Dermis blood vessel endothelial cell (primary cell): Measurements from ENCODE around the gene FCN2. TPM values are rescaled to one million over a fixed set of nuclear protein-coding genes. Genes with fewer than 3 reads are reported as not detected.
A peak's percentile ranks its signal among the peaks of the same experiment; 100 is the strongest.

Source experiments
- DNase-seq: peaks from one replicate; pipeline ENCODE4 v3.0.0; 2010
- total RNA-seq: library from RNA; depleted of rRNA; stranded (reverse); fragments of >200 nt; gene quantifications from 2 replicates; pipeline ENCODE4 v1.2.3, GENCODE V29; 2014

Gene FCN2
- total RNA-seq, 1 donor from 2014 or later: not detected

DNA sequence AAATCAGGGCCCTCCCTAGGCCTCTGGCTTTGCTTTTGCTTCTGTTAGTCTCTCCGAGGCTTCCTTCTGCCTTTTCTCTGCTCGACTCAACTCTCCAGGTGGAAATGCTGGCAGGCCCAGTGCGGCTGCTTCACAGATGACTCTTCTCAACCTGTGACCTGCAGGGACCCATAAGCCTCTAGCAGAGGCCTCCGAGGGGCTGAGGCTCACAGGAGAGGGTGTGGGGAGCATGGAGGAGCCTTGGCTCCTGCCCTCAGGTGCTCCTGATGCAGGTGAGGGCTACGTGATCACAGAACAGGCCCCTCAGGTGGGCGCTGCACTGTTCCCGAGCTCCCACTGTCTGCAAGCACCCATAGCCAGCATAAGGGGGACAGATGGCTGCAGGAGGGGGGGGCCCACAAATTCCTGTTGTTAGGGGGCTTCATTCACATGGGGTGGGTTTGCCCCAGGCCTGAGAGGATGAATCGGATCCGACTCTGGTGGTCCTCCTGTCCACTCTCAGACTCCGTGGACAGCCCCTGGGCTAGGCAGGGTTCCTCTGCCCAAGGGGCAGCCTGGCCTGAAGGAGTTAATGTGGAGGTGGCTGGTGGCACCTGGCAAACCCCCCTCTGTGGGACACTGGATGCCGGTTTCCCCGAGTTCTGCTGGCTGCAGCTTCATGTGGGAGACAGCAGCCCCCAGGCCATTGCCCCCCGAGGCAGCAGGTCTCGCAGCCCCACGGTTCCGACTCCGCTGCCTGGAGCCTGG lies 10.9 kb upstream of the FCN2 start:
- no peak for DNase-seq

DNA sequence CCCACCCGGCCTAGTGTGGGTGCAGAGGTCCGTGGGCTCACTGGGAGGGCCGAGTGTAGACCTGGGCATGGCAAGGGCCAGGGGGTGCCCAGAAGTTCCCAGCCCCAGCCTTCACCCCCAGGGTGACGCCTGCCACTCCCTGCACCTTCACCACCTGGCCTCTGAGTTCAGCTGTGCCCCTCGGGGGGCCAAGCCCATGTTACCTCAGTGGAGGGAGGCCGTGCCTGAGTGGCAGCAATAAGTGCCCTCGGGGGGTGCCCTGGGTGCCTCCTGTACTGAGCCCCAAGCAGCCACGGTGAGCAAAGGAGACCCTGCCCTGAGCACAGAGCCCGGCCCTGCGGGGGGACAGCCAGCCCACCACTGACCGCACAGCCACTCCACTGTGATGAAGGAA lies 10.3 kb upstream of the FCN2 start:
- no peak for DNase-seq

DNA sequence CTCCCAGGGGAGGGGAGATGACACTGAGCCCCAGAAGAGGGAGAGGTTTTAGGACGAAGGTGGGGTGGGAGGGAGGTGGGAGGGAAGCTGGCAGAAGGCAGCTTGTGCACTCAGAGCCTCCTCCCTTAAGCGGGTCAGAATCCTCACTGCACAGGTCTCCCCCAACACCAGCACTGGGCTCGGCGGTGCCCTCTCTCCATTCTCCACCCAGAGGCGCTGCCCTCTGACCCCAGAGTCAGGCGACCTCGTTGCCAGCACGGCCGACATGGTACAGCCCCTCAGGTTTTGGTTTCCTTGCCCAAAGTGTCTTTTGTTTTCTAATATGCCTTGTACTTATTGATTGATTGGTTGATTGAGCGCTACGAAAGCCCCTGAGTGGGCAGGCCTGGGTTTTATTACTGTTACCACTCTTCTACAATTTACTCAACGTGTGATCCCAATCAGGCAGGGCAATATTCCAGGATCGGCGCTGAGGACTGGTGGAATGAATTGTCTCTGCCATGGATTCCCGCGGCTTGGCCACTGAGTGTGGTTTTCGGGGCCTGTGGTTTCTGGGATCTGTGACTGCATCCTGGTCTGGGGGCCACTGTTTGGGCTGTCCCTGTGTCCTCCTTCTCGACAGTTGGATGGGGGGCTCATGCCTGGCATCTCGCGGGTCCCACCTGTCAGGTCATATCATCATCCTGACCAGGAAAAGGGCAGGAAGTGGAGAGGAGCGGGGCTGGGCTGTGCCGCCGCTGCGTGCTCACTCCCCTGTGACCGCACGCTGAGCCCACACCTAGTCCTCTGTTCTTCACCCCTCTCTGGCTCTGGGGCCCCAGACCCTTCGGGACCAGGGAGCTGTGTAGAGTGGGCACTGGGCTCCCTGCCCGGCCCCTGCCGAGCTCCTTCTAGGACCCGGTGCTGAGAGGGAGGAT lies 9.6 kb upstream of the FCN2 start:
- DNase-seq: no peak

DNA sequence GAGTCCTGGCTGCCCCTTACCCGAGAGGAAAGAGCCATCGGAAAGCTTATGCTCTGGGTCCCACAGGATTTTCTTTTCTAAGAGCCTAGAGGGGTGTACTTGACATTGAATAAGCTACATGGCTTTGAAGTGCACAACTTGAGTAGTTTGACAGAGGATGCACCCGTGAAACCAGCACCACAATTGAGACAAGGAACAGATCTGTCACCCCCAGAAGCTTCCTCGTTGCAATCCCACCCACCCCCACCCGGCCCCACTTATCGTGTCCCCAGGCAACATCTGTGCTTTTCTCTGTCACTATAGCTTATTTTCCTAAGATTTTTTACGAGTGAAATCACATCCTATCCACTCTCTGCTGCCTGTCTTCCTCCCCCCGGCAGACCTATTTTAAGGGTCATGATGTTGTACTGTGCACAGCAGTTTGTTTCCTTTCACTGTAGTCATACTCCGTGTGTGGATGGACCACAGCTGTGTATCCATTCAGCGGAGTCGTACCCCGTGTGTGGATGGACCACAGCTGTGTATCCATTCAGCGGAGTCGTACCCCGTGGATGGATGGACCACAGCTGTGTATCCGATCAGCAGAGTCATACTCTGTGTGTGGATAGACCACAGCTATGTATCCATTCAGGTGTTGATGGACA lies 8.8 kb upstream of the FCN2 start:
- DNase-seq: peak; percentile 9

DNA sequence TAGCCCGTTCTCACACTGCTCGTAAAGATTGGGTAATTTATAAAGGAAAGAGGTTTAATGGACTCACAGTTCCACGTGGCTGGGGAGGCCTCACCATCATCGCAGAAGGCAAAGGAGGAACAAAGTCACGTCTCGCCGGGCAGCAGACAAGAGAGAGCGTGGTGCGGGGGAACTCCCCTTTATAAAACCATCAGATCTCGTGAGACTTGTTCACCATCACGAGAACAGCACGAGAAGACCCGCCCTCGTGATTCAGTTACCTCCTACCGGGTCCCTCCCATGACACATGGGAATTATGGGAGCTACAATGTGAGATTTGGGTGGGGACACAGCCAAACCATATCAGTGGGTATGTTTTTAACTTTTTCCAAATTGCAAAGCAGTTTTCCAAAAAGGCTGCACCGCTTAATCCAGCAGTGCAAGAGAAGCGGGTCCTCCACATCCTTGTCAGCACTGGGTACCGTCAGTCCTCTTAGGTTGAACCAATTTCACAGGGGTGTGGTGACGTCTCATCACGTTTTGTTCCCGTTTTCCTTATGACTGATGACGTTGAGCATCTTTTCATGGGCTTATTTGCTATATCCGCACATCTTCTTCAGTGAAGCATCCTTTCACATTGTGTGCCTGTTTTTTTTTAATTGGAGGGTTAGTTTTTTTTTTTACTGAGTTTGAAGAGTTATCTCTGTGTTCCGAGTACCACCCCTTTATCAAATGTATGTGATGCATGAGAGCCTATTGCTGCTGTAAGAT lies 8.0 kb upstream of the FCN2 start:
- no peak for DNase-seq

DNA sequence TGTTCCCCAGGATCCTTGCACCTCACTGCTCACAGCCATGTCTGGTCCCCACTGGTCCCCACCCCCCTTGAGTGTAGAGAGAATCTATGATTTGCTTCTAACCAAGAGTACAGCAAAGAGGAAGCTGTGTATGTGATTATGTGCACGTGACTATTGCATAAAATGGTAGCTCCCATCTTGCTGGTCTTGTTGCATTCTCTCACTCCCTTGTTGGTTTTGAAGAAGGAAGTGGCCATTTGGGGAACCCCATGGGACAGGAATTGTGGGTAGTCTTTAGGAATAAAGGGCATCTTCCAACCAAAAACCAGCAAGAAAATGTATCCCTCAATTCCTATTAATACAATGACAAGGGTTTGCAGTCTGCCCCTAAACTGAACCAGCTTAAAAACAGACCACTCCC lies 5.2 kb upstream of the FCN2 start:
- DNase-seq: no peak

DNA sequence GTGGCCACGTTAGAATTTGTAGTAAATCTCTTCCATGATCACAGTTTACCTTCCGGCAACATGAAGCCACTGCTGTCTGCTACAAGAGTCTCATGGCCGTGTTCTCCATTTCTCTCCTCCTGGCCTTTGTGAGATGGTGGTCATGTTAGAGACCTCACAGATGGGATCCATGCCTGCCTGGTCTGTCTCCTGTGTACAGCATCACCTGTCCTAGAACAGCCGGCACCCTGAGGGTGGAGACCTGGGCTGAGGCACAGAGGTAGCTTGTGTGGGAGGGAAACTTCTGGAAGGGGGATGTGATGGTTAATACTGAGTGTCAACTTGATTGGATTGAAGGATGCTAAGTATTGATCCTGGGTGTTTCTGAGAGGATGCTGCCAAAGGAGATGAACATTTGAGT lies 3.1 kb upstream of the FCN2 start:
- DNase-seq: no peak

DNA sequence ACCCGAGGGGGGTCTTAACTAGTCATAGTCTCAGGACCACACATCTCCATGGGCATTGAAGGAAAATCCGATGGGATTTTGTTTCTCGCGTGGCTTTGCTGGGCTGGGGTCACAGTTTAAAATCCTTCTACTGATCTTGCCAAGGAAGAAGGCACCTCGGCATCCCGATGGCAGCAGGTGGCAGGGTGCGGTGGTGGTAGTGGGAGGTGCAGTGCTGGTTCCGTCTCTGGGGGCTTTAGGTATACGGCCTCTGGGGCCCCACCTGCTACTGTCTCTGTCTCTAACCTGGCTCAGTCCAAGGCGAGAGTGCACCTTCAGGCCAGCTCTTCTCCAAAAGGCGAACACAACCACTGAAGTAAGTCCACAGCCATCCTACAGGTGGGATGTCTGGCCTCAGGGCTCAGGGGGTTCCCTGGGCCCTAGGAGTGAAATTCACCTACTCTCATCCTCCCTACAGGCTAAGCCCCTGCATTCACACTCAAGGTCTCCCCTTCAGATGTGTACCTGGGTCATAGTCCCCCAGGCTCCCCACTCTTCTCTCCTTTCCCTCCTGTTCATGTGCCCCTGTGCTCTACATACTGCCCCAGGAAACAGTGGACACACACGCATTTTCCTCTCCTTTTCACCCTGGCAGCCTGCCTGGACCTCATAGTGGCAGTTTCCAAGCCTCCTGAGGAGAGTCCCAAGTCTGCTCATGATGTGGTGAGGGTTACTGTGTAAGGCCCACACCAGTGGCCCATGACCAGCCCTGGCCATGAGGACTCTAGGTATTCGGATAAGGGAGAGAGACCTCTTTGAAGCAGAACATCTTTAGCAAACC lies 736 bp upstream of the FCN2 start:
- no peak for DNase-seq

DNA sequence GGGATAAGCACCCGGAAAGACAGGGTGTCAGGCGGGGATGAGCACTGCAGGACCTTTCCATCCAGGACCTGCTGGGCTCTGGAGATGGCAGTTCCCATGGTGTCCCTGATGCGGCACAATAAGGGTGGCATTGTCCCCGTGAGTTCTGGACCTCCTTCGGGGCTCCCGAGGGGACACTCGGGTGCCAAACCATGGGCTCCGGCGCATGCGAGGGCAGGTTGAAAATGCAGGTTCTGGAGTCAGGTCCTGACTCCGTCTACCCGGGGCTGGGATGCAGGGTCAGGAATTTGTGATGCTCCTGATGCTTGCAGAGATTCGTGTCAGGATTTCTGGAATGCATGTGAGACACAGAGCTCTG lies 682 bp downstream of the FCN2 start:
- DNase-seq: no peak

DNA sequence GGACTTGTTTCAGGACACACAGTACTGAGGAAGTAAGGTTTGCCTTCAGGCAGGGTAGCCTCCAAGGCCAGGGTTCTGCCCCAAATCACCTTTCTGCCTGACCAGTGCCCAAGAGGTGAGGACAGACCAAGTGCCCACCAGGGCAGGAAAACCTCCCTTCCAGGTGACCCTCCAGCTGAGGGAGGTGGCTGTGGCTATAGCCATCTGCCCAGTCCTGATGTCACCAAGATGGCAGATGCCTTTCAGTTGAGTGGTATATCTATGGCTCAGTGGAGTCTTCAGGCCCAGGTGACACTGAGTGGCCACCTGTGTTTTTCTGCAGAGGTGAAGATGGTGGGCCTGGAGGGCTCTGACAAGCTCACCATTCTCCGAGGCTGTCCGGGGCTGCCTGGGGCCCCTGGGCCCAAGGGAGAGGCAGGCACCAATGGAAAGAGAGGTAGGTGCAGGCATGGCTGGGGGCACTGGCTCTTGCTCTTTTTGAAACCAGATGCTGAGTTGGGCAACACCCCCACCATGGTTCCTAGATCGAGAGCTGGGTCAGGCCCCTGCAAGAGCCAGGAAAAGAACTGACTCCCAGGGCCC lies 1.7 kb downstream of the FCN2 start:
- no peak for DNase-seq

DNA sequence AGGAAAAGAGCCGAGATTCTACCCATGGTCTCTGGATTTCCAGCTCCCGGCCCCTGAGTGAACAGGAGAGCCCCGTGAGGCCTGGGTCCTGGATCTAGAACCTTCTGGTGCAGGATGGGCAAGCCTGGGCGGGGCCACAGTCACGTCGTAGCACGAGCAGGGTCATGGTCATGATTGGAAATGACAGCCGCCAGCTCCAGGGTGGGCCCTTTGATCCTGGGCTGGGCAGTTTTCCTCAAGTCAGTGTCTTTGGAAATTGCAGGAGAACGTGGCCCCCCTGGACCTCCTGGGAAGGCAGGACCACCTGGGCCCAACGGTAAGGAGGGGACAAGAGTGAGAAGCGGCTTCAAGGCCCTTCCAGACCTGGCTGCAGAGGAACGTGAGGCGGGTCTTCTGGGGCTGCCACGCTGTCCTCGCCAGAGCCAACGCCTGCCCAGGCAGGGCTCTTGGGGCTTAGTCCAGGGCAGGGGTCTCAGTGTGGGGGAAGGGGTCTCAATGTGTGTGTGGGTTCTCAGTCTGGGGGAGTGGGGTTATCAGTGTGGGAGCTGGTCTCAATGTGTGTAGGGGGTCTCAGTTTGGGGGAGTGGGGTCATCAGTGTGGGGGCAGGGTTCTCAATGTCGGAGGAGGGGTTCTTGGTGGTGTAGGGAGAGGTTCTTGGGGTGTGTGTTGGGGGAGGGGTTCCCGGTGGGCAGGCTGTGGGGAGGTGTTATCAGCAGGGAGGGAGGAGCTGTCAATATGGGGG lies 2.6 kb downstream of the FCN2 start:
- DNase-seq: no peak

DNA sequence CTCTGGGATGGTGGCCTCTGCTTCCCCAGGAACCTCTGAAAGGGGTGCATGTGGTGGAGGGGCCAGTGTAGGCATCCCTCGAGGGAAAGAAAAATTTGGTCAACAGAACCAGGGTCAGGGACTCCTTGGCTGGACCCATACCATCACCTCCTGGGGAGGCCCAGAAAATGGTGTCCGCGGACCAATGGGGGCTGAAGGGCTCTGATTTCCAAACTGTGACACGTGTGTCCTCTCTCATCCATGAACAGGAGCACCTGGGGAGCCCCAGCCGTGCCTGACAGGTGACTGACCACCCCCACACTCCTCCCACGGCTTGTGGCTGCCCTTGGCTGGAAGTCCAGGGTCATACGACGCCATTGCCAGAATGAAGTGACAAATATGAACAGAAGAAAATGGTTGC lies 3.9 kb downstream of the FCN2 start:
- DNase-seq: no peak

DNA sequence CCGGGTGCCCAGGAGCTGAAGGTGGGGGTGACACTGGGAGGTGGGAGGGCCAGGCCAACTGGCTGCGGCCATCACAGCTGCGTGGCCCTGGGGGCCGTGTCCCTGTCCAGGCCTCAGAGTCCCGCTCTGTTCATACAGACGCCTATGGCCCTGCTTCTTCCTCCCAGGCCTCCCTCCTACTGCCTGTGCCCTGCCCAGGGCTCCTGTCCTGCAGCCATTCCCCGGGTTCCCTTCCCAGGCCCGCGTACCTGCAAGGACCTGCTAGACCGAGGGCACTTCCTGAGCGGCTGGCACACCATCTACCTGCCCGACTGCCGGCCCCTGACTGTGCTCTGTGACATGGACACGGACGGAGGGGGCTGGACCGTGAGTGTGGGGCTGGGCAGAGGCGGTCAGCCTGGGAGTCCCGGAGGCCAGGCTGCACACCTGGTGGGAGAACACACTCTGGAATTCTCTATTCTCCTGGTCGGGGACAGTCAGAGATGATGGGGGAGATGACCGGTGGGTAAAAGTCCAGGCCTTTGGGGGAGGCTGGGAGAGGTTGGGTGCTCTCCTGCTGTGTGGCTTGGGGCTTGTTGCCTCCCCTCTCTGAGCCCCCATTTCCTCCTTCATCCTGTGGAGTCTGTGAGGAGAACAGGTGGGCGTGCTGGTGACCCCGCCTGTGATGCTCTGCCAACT lies 4.5 kb downstream of the FCN2 start:
- no peak for DNase-seq

DNA sequence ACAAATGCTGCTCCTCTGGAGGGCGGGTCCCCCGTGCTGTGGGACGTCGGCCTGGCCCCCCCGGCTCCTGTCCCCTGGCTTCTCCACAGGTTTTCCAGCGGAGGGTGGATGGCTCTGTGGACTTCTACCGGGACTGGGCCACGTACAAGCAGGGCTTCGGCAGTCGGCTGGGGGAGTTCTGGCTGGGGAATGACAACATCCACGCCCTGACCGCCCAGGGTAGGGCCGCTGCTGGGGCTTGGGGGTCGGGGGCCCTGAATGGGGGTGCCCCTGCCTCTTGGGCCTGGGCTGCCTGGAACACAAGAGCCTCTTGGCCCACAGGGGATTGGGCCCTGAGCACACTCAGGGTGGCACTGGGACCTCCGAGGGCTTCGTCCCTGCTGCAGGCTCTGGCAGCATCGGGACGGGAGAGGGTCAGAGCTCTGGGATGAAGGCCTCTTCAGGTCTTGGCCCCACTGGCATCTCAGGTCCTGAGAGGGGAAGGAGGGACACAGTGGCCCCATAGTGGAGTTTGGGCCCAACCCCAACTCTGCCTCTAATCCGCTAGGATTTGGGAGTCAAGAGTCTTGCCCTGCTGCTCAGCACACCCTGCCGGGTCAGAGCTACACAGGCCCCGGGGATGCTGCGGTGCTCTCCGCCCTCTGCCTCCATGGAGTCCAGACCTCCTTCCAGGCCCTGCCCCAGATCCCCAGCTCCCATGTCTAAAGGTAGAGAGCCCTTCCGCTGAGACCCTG lies 5.2 kb downstream of the FCN2 start:
- no peak for DNase-seq

DNA sequence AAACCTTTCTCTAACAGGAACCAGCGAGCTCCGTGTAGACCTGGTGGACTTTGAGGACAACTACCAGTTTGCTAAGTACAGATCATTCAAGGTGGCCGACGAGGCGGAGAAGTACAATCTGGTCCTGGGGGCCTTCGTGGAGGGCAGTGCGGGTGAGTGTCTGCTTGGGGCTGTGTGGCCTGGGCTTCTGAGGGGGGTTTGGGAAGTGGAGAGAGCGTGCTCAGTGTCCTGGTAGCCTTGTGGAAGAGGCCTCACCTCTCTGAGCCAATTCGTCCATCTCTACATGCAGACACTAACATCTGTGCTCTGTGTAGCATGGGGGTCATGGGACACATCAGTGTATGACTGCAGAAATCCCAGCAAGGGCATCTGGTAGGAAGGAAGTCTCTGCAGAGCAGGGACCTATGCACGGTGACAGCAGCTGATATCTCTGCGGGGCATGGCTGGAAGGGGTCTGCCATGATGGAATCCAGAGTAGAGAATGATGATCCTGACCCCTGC lies 5.9 kb downstream of the FCN2 start:
- DNase-seq: no peak

DNA sequence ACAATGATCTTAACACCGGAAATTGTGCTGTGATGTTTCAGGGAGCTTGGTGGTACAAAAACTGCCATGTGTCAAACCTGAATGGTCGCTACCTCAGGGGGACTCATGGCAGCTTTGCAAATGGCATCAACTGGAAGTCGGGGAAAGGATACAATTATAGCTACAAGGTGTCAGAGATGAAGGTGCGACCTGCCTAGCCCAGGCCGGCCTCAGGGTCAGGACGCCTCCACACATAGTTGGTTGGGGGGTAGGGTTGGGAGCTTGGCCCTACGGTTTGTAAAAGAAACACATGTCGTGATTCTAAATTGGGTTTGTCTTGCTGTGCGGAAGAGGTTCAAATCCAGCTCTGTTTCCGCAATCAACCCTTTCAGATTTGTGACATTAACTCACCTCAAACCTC lies 6.6 kb downstream of the FCN2 start:
- DNase-seq: no peak

DNA sequence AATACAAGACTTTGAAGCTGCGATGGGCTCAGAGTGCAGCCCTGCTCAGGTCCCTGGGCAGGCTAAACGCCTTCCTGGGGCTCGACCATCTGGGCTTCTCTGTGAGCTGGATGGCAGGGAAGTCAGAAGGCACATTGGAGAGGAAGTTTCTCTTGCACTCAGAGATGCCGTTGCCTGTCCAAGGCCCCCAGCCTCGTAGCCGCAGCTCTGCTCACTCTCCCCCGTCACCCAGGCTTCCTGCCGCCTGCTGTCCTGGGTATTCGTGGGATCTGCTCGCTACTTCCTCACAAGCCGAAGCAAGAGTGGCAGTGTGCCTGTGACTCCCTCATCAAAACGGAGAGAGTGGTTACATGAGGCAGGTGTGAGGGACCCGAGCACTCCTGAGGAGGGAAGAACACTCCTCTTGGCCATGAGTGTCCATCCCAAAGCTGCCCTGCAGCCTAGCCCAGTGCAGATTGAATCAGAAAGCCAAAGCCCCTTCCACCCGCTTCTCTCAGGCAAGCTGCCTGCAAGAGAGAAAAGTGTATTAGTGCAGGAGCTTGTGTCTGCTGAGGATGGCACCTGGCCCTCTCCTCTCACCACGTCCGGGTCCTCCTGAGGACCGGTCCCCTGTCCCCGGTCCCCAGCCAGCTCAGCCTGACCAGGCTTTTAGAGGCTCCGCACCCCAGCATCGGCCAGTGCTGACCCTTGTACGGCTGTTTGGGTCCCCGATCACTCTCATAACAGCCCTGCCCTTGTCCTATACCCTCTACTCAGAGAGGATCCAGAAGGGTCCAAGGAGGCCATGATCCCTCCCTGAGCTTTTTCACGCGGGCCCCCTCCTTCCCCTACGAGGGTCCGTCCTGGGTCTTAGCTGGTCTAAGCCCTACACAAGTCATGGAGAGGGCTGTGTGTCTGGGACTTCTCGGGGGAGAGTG lies 7.3 kb downstream of the FCN2 start:
- DNase-seq: no peak

DNA sequence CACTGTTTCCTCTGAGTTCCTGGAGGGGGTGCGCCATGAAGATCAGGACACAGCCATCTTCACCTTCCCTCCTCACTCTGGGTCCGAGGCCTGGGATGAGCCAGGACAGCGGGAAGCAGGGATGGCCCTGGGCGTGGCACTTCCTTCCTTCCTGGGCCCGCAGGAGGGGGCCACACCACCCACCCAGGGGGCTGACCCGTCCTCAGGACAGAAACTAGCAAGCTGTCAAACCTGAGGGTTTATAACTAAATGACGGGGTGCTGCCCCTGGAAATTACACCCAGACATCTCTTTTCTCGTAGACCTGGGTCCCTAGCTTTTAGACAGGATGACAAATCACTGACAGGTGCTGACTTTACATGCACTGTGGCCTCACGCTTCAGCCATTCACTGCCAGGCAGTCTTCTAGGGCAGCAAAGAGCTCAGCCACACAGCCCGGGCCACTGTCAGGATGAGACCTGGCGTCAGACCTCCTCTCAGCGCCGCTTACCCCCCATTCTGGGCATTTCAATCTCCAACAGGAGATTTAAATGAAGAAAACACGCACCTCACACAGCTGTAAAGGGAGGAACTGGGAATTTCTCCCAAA lies 8.1 kb downstream of the FCN2 start:
- DNase-seq: no peak
